Upper lobe of right lung (tissue), 1 donor: ENCODE results near the gene VPS41. TPM values are rescaled to one million over a fixed set of nuclear protein-coding genes. Genes with fewer than 3 reads are reported as not detected.

Experiments
- ATAC-seq: fragments of 200-7000 bp; cut with Tn5 transposase; one replicate; pipeline ENCODE4 v1.9.1; 2020; ENCODE audit warnings: mild to moderate bottlenecking, moderate library complexity
- DNase-seq: peaks from one replicate; pipeline ENCODE4 v3.0.0-alpha.2; 2020
- H3K27ac ChIP-seq: fragments of 200-600 bp; one replicate; pipeline ENCODE4 v1.8.0; 2022
- H3K27me3 ChIP-seq: fragments of 200-600 bp; one replicate; pipeline ENCODE4 v1.8.0; 2022; ENCODE audit warnings: mild to moderate bottlenecking
- H3K36me3 ChIP-seq: fragments of 200-600 bp; one replicate; pipeline ENCODE4 v1.8.0; 2022
- H3K4me1 ChIP-seq: fragments of 200-600 bp; one replicate; pipeline ENCODE4 v1.8.0; 2022
- H3K4me3 ChIP-seq: fragments of 200-600 bp; one replicate; pipeline ENCODE4 v1.8.0; 2022; ENCODE audit warnings: mild to moderate bottlenecking
- H3K9me3 ChIP-seq: fragments of 200-600 bp; one replicate; pipeline ENCODE4 v1.8.0; 2022
- CTCF ChIP-seq: fragments of 200-600 bp; IDR thresholded peaks from one replicate; pipeline ENCODE4 v1.8.0; 2022; ENCODE audit warnings: antibody characterized with exemption
- intact Hi-C: fragments of 100-400 bp; cut with DNase I; formaldehyde crosslinking; loops from one replicate; pipeline ENCODE4 v1.11.0; 2022
- total RNA-seq: library from RNA; stranded (reverse); fragmentation: NEBNext Ultra II Directional; extraction: Animal tissue kit (Norgen Biotek cat#: 25700); gene quantifications from one replicate; pipeline ENCODE4 v1.2.1, GENCODE V29; 2021
- donor health status: DM: no; HTN: yes; CAD: no; lungs with severe emphysema.

VPS41 gene
- total RNA-seq, 1 donor from 2014 or later = 95.8 TPM

GRCh38 chr7:38817526-38817925 is 91.5 kb downstream of the VPS41 start:
- H3K36me3 ChIP-seq = peaks cover 7% of the 10 kb centered on the region
- H3K27me3 ChIP-seq = no peaks in the 10 kb centered on the region
- TF ChIP-seq CTCF = no peak
- no peak overlapping the region for H3K27ac ChIP-seq
- no peaks in the 10 kb centered on the region for H3K9me3 ChIP-seq
- no peak overlapping the region for H3K4me3 ChIP-seq
- no peaks in the 10 kb centered on the region for H3K4me1 ChIP-seq
- DNase-seq = no peak
- intact Hi-C loops = no loop called here
- no peak for ATAC-seq

DNA sequence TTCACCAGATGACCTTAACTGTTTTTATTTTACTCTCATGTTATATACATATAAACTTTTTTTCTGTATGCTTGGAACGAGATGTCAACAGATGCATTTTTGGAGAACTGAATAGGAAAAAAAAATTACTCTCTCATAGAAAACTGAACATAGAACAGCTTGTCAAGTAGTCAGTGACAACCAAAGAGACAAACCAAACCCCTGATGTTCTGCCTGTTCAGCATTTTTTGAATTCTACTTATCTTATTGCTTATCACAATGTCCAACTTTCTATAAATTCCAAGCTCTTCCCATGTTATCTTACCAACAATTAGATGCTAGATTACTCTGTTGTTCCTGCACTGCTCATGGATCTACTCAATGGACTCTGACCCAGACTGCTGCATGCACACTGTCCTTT is 95.2 kb downstream of the VPS41 start:
- intact Hi-C loops = no loop called here
- Histone ChIP-seq H3K27ac (no peak overlapping the region), H3K27me3 (no peaks in the 10 kb centered on the region), H3K9me3 (no peaks in the 10 kb centered on the region), H3K36me3 (peaks cover 7% of the 10 kb centered on the region), H3K4me1 (no peaks in the 10 kb centered on the region), H3K4me3 (no peak overlapping the region)
- DNase-seq (no peak), ATAC-seq (no peak)
- no peak for TF ChIP-seq CTCF

- TF ChIP-seq CTCF = no peak
- no peaks in the 10 kb centered on the region for H3K36me3 ChIP-seq
- intact Hi-C loops = no loop called here
- H3K4me3 ChIP-seq = no peak overlapping the region
- H3K9me3 ChIP-seq = no peaks in the 10 kb centered on the region
- ATAC-seq = no peak
- DNase-seq = no peak
- no peaks in the 10 kb centered on the region for H3K4me1 ChIP-seq
- H3K27ac ChIP-seq = no peak overlapping the region
- H3K27me3 ChIP-seq = no peaks in the 10 kb centered on the region
Measured at GRCh38 chr7:38806912-38807311, 102.1 kb downstream of the VPS41 start.

DNA sequence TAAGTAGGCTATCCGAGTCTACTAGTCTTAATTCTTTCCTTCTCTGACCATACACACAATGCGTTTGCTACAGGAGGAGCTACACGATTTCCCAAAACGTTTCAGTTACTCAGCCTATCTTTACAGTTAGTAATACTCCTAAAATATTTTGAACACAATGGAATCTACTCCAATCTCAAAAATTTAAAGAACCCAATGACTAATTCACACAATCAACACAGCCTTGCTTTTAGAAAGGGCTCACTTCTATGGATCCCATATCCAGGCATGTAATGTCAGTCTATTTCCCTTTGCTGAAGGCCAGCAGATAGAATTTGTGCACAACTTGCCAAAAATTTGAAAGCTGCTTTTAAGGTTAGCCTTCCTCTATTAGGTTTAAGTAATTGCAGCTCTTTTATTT is 107.2 kb downstream of the VPS41 start:
- intact Hi-C loops = no loop called here
- Histone ChIP-seq H3K27ac (no peak overlapping the region), H3K9me3 (no peaks in the 10 kb centered on the region), H3K36me3 (peaks cover 7% of the 10 kb centered on the region), H3K4me3 (no peak overlapping the region), H3K27me3 (no peaks in the 10 kb centered on the region), H3K4me1 (no peaks in the 10 kb centered on the region)
- DNase-seq = no peak
- ATAC-seq = no peak
- no peak for TF ChIP-seq CTCF

- no peak for DNase-seq
- no peaks in the 10 kb centered on the region for H3K4me1 ChIP-seq
- H3K4me3 ChIP-seq = no peak overlapping the region
- no peaks in the 10 kb centered on the region for H3K9me3 ChIP-seq
- H3K36me3 ChIP-seq = peaks cover 24% of the 10 kb centered on the region
- no peak for ATAC-seq
- TF ChIP-seq CTCF = no peak
- H3K27me3 ChIP-seq = no peaks in the 10 kb centered on the region
- no peak overlapping the region for H3K27ac ChIP-seq
- intact Hi-C loops = no loop called here
Measured at GRCh38 chr7:38798552-38799267, 110.3 kb downstream of the VPS41 start.
